ENCODE measurements around the gene SERAC1.

- TF ChIP-seq POLR2AphosphoS5 (IDR thresholded peaks at IDR 0.05; ENCODE audit: borderline replicate concordance, low read depth, low read length) (no peak), EZH2 (IDR thresholded peaks at IDR 0.05) (no peak)
Measured at GRCh38 chr6:158131926-158132325, 36.1 kb downstream of the SERAC1 start.
